NCI-H1930 (cell line): ENCODE measurements around the gene KIAA1755.
A peak's percentile ranks its signal among the peaks of the same experiment; 100 is the strongest.

ENCODE experiments used
- DNase-seq, 2 experiments: peaks; one replicate each; lab custom pipeline; 2025; lab: John Stamatoyannopoulos, UW

KIAA1755 gene

GRCh38 chr20:38166703-38167233, 93.8 kb downstream of the KIAA1755 start:
- no peak for DNase-seq

- no peak for DNase-seq
Measured at GRCh38 chr20:38165966-38166702, 94.4 kb downstream of the KIAA1755 start.

GRCh38 chr20:38165089-38165965, 95.2 kb downstream of the KIAA1755 start, which contains the start of gene TGM2:
Gene TGM2, minus strand, starts transcription at chr20:38165270. Its CDS starts 72 bp downstream, at chr20:38165198.
- DNase-seq = peak; percentile 68 to 81

GRCh38 chr20:38164624-38165088, 95.9 kb downstream of the KIAA1755 start:
- DNase-seq = no peak

- DNase-seq = no peak
Measured at GRCh38 chr20:38164069-38164468, 96.5 kb downstream of the KIAA1755 start.

- no peak for DNase-seq
Measured at GRCh38 chr20:38162878-38163875, 97.4 kb downstream of the KIAA1755 start.

- no peak for DNase-seq
Measured at GRCh38 chr20:38162149-38162548, 98.4 kb downstream of the KIAA1755 start.

- no peak for DNase-seq
Measured at GRCh38 chr20:38161412-38161774, 99.1 kb downstream of the KIAA1755 start.
